SU-DHL-6 (cell line): ENCODE data around the gene IL20RA.

Experiments used
- H2AFZ ChIP-seq: fragments of 200-600 bp; sonication (generic); 2 replicates; pipeline ENCODE4 v1.6.1; 2014; ENCODE audit warnings: low read depth, mild to moderate bottlenecking, moderate library complexity, mixed read lengths, antibody characterized with exemption, low read length; ENCODE audit not compliant: severe bottlenecking
- H3F3A ChIP-seq: fragments of 200-600 bp; shearing (Covaris generic); 2 replicates; pipeline ENCODE4 v1.6.0; 2016; ENCODE audit warnings: antibody characterized with exemption, mild to moderate bottlenecking; ENCODE audit not compliant: insufficient read depth
- H3K27ac ChIP-seq: fragments of 200-600 bp; sonication (generic); 2 replicates; pipeline ENCODE4 v1.5.1; 2016; ENCODE audit warnings: low read depth, mild to moderate bottlenecking, low read length, moderate library complexity, mixed read lengths
- H3K27me3 ChIP-seq: fragments of 200-600 bp; sonication (generic), shearing (Covaris generic); 2 replicates; pipeline ENCODE4 v1.6.0; 2014; ENCODE audit warnings: mild to moderate bottlenecking, low read length
- H3K36me3 ChIP-seq: fragments of 200-600 bp; sonication (generic); 2 replicates; pipeline ENCODE4 v1.6.1; 2014; ENCODE audit warnings: mild to moderate bottlenecking, low read length, mixed read lengths
- H3K4me2 ChIP-seq: fragments of 300-600, 200-600 bp; shearing (Covaris generic), sonication (generic); 2 replicates; pipeline ENCODE4 v1.6.0; 2014; ENCODE audit warnings: low read length, low read depth, mild to moderate bottlenecking; ENCODE audit not compliant: poor library complexity, severe bottlenecking
- H3K4me3 ChIP-seq: fragments of 200-600 bp; sonication (generic); 2 replicates; pipeline ENCODE4 v1.5.1; 2014; ENCODE audit warnings: antibody characterized with exemption, low read length, mild to moderate bottlenecking, mixed read lengths; ENCODE audit not compliant: insufficient read depth, poor library complexity, severe bottlenecking
- H3K79me2 ChIP-seq: fragments of 200-600 bp; sonication (generic); 2 replicates; pipeline ENCODE4 v1.6.1; 2014; ENCODE audit warnings: mild to moderate bottlenecking, low read length, moderate library complexity; ENCODE audit not compliant: insufficient read depth
- H3K9ac ChIP-seq: fragments of 200-600 bp; sonication (generic); 2 replicates; pipeline ENCODE4 v1.7.0; 2014; ENCODE audit warnings: mild to moderate bottlenecking, low read length
- H3K9me2 ChIP-seq: fragments of 200-600 bp; sonication (generic); replicated peaks from 2 replicates; pipeline ENCODE4 v1.6.1; 2014; ENCODE audit warnings: low read length; ENCODE audit not compliant: insufficient read depth
- H3K9me3 ChIP-seq: fragments of 200-600 bp; sonication (generic); 2 replicates; pipeline ENCODE4 v1.6.1; 2014; ENCODE audit warnings: low read length, mixed read lengths; ENCODE audit not compliant: insufficient read depth
- H4K20me1 ChIP-seq: fragments of 200-600 bp; sonication (generic); 2 replicates; pipeline ENCODE4 v1.6.1; 2014; ENCODE audit warnings: low read depth, mild to moderate bottlenecking, antibody characterized with exemption, low read length, moderate library complexity, mixed read lengths
- CTCF ChIP-seq: fragments of 200-600 bp; sonication (generic); IDR thresholded peaks from one replicate; pipeline ENCODE4 v1.5.1; 2017; ENCODE audit warnings: antibody characterized with exemption, mild to moderate bottlenecking, low read length, moderate library complexity; ENCODE audit not compliant: insufficient read depth, poor library complexity, severe bottlenecking
- EZH2phosphoT487 ChIP-seq: fragments of 200-600 bp; sonication (generic), shearing (Covaris generic); conservative IDR thresholded peaks from 2 replicates; pipeline ENCODE4 v1.6.1; 2018; ENCODE audit warnings: mild to moderate bottlenecking, antibody characterized with exemption, low read length, moderate library complexity, mixed read lengths

IL20RA gene

GRCh38 chr6:137017081-137017480 is 27.7 kb downstream of the IL20RA start:
- Histone ChIP-seq H3K9me2 (no peaks in the 10 kb centered on the region), H2AFZ (no peak overlapping the region), H3F3A (no peaks in the 10 kb centered on the region), H3K36me3 (no peaks in the 10 kb centered on the region), H3K4me2 (no peak overlapping the region), H3K9ac (no peak overlapping the region), H3K9me3 (no peaks in the 10 kb centered on the region), H3K27ac (no peak overlapping the region), H3K79me2 (no peaks in the 10 kb centered on the region), H3K27me3 (no peaks in the 10 kb centered on the region), H4K20me1 (no peaks in the 10 kb centered on the region), H3K4me3 (no peak overlapping the region)
- no peak for TF ChIP-seq EZH2phosphoT487
- TF ChIP-seq CTCF: no peak

GRCh38 chr6:137016356-137016755 is 28.4 kb downstream of the IL20RA start:
- Histone ChIP-seq H3K36me3 (no peaks in the 10 kb centered on the region), H3K9me3 (no peaks in the 10 kb centered on the region), H3K9ac (no peak overlapping the region), H3K9me2 (no peaks in the 10 kb centered on the region), H3K79me2 (no peaks in the 10 kb centered on the region), H2AFZ (no peak overlapping the region), H4K20me1 (no peaks in the 10 kb centered on the region), H3K4me3 (no peak overlapping the region), H3K27me3 (no peaks in the 10 kb centered on the region), H3F3A (no peaks in the 10 kb centered on the region), H3K4me2 (no peak overlapping the region), H3K27ac (no peak overlapping the region)
- TF ChIP-seq CTCF: no peak
- TF ChIP-seq EZH2phosphoT487: no peak

GRCh38 chr6:137015943-137016342 is 28.8 kb downstream of the IL20RA start:
- no peak for TF ChIP-seq EZH2phosphoT487
- TF ChIP-seq CTCF: no peak
- no peaks in the 10 kb centered on the region for H3K79me2 ChIP-seq

More at GRCh38 chr6:137015943-137016342, 28.8 kb downstream of the IL20RA start:
- no peaks in the 10 kb centered on the region for H3K27me3 ChIP-seq
- H3F3A ChIP-seq: no peaks in the 10 kb centered on the region
- no peaks in the 10 kb centered on the region for H3K9me3 ChIP-seq
- H4K20me1 ChIP-seq: no peaks in the 10 kb centered on the region
- H3K27ac ChIP-seq: no peak overlapping the region
- H3K4me2 ChIP-seq: no peak overlapping the region
- H2AFZ ChIP-seq: no peak overlapping the region
- no peaks in the 10 kb centered on the region for H3K9me2 ChIP-seq
- H3K36me3 ChIP-seq: no peaks in the 10 kb centered on the region
- no peak overlapping the region for H3K4me3 ChIP-seq
- H3K9ac ChIP-seq: no peak overlapping the region
